ENCODE measurements around the gene BEND3.
A peak's percentile ranks its signal among the peaks of the same experiment; 100 is the strongest.
"Not testable (repeated sequence)": the region's sequence is repeated elsewhere in the genome, so short reads cannot be mapped to it uniquely, and the experiment has no call there.

The BEND3 gene

DNA sequence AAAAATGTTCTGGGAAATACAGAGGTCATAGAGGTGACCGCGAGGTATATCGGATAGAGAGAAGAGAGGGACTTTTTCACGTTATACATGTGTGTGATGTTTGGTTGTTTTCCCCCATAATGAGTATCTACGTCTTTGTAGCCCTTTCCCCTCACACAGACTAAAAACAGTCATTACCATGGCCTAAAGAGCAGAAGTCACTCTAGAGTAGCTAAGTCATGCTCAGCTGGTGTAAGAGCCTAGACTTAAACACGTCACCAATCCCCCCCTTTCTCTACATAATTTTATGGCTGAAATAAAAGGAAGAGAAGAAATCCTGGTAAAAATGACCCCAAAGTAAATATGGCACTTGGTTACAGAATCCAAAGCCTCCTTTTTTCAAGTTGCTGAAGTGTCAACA lies 6.0 kb upstream of the BEND3 start:
- H3K4me3 ChIP-seq (replicated peaks; ENCODE audit: low read depth, low read length), result no peak overlapping the region
- DNase-seq (ENCODE audit: extremely low read depth, low read depth), result no peak
- TF ChIP-seq, protein P1, sequence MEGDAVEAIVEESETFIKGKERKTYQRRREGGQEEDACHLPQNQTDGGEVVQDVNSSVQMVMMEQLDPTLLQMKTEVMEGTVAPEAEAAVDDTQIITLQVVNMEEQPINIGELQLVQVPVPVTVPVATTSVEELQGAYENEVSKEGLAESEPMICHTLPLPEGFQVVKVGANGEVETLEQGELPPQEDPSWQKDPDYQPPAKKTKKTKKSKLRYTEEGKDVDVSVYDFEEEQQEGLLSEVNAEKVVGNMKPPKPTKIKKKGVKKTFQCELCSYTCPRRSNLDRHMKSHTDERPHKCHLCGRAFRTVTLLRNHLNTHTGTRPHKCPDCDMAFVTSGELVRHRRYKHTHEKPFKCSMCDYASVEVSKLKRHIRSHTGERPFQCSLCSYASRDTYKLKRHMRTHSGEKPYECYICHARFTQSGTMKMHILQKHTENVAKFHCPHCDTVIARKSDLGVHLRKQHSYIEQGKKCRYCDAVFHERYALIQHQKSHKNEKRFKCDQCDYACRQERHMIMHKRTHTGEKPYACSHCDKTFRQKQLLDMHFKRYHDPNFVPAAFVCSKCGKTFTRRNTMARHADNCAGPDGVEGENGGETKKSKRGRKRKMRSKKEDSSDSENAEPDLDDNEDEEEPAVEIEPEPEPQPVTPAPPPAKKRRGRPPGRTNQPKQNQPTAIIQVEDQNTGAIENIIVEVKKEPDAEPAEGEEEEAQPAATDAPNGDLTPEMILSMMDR (IDR thresholded peaks at IDR 0.05; ENCODE audit: low read depth, low read length, missing control alignments), result no peak

DNA sequence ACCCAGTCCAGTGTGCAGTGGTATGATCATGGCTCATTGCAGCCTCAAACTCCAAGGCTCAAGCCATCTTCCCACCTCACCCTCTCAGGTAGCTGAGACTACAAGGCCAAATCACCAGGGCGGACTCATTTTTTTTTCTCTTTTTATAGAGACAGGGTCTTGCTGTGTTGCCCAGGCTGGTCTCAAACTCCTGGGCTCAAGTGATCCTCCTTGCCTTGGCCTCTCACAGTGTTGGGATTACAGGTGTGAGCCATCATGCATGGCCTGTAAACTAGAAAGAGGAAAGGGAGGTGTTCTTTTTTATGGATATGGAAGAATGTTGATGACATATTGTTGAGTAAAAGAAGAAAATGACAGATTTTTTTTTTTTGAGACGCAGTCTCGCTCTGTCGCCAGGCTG lies 5.1 kb upstream of the BEND3 start:
- no peak for DNase-seq (ENCODE audit: extremely low read depth, low read depth)
- no peak overlapping the region for H3K4me3 ChIP-seq (replicated peaks; ENCODE audit: low read depth, low read length)
- TF ChIP-seq, protein P1 (IDR thresholded peaks at IDR 0.05; ENCODE audit: low read depth, low read length, missing control alignments), result no peak

DNA sequence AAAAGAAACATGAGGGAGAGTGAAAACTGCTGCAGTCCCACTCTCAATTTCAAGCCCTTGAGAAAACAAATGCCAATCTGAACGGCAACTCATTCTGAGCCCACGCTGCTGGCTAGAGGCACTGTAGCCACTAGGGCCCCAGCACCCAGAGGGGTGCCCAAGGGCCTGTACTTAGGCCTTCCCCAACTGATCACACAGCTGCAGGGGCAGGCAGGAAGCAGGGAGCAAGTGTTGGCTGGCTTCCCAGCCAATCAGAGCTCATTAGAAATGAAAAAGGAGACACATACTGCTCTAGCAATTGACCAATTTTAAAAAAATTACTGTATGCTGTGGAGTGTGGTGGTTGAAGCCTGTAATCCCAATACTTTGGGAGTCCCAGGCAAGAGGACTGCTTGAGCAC lies 3.7 kb upstream of the BEND3 start:
- H3K4me3 ChIP-seq (replicated peaks; ENCODE audit: low read depth, low read length), result no peak overlapping the region
- TF ChIP-seq, protein P1 (IDR thresholded peaks at IDR 0.05; ENCODE audit: low read depth, low read length, missing control alignments), result no peak
- no peak for DNase-seq (ENCODE audit: extremely low read depth, low read depth)

DNA sequence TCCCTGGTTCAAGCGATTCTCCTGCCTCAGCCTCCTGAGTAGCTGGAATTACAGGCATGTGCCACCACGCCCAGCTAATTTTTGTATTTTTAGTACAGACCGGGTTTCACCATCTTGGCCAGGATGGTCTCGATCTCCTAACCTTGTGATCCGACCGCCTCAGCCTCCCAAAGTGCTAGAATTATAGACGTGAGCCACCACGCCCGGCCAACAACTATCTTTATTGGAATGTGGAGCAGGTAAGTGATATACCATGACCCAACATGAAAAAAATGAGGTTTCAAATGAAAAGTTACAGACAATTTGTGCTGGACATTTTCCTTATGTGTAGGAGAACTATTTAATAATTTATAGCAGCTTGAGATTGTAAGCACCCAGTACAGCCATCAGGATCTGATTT lies 3.2 kb upstream of the BEND3 start:
- not testable (repeated sequence) for H3K4me3 ChIP-seq (replicated peaks; ENCODE audit: low read depth, low read length); DNase-seq (ENCODE audit: extremely low read depth, low read depth)

DNA sequence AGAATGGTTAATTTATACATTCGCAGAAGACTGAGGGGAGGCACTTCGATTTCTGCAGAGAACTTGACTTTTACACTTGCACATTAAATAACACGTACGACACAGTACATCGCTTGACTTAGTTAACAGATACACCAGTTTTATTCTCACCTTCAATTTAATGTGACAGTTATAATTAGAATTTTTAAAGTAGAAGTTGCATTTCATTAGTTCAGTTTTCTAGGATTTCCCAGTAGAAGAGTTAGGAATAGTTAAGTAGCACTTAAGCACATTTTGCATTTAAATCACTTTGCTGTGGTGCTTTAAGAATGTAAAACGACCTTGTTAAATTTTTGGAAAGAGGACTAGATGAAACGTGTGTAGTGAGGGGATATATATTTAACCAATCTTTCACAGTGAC lies 1.6 kb upstream of the BEND3 start:
- no peak for DNase-seq (ENCODE audit: extremely low read depth, low read depth)
- H3K4me3 ChIP-seq (replicated peaks; ENCODE audit: low read depth, low read length), result no peak overlapping the region

DNA sequence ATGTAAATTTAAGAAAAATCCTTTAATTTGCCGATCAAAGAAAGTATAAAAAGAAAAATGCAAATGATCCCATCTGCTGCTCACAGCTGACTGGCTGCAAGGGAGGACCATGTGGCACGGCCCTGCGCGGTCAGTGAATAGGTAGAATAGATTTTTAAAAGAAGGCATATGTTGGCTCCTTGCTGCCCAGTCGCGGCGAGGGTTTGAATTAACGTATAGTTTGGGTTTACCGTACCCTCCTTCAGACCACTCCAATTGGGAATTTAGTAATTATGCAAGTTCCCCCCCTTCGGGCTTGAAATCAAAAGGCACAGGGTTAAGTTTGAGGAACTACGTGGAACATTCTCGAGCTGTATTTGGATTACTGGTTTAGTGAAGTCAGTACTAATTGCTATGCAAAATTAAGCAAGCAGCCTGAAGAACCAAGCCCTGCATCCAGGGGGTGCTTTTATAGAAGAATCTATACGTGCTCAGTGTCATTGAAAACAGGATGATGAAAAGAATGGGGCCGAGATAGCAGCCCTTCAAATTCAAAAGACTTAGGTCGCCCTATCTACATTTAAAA lies 1.1 kb upstream of the BEND3 start:
- TF ChIP-seq, protein P1 (IDR thresholded peaks at IDR 0.05; ENCODE audit: low read depth, low read length, missing control alignments), result no peak
- no peak for DNase-seq (ENCODE audit: extremely low read depth, low read depth)
- H3K4me3 ChIP-seq (replicated peaks; ENCODE audit: low read depth, low read length), result peak overlapping the region; percentile 60

More for the DNA sequence above, 1.6 kb upstream of the BEND3 start:
- TF ChIP-seq, protein P1 (IDR thresholded peaks at IDR 0.05; ENCODE audit: low read depth, low read length, missing control alignments), result no peak

DNA sequence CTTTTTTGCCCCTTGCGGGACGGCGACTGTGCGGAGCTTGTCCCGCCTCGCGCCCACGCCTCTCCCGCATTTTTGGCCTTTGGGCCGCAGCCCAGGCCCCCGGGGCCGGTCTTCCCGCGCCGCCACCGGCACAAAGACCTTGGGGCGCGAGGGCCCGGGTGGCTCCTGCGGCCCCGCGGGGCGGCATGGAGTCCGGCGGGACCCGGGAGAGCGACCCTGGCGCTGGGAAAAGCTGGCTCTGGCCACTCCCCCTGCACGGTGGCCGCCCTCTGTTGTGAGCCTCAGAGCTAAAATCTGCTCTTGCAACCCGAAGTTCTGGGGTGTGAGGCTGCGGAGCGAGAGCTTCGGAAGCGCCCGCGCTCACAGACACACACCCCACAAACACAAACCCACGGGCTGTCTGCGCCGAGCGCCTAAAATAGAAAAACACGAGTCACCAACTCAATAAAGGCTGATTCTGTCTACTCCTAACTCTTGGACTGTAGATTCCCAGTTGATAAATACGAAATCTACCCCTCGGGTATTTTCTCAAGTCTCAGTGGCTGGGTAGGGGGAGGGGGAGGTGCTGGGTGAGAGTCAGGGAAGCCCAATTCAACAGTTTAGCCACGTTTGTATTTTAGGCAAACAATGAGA lies 496 bp upstream of the BEND3 start:
- no peak for DNase-seq (ENCODE audit: extremely low read depth, low read depth)
- peak overlapping the region; percentile 60 for H3K4me3 ChIP-seq (replicated peaks; ENCODE audit: low read depth, low read length)
- TF ChIP-seq, protein P1 (IDR thresholded peaks at IDR 0.05; ENCODE audit: low read depth, low read length, missing control alignments), result no peak
